ENCODE data around the gene ARMCX4.
"Not testable (repeated sequence)": the region's sequence is repeated elsewhere in the genome, so short reads cannot be mapped to it uniquely, and the experiment has no call there.

Gene ARMCX4

GRCh38 chrX:101485212-101485949 is at the start of gene ARMCX4:
ARMCX4 (plus strand) TSS chrX:101485456; CDS start chrX:101488590, 3,134 bp downstream.
- DNase-seq: peak; percentile 41 to 53

GRCh38 chrX:101442085-101442484 is 43.2 kb upstream of the ARMCX4 start:
- no peak for DNase-seq

GRCh38 chrX:101449279-101449678 is 36.0 kb upstream of the ARMCX4 start:
- no peak for DNase-seq

- no peak for DNase-seq
Observed at GRCh38 chrX:101450085-101450484, 35.2 kb upstream of the ARMCX4 start.

GRCh38 chrX:101450961-101451360 is 34.3 kb upstream of the ARMCX4 start:
- DNase-seq: no peak

- no peak for DNase-seq
Observed at GRCh38 chrX:101452056-101452455, 33.2 kb upstream of the ARMCX4 start.

- DNase-seq: no peak
Observed at GRCh38 chrX:101460669-101461068, 24.6 kb upstream of the ARMCX4 start.

GRCh38 chrX:101462892-101463291 is 22.4 kb upstream of the ARMCX4 start:
- DNase-seq: no peak

- no peak for DNase-seq
Observed at GRCh38 chrX:101478366-101478765, 6.9 kb upstream of the ARMCX4 start.

GRCh38 chrX:101482296-101482695 is 3.0 kb upstream of the ARMCX4 start:
- DNase-seq: no peak

GRCh38 chrX:101483705-101484104 is 1.6 kb upstream of the ARMCX4 start:
- no peak for DNase-seq

- no peak for DNase-seq
Observed at GRCh38 chrX:101484135-101484534, 1.1 kb upstream of the ARMCX4 start.

- no peak for DNase-seq
Observed at GRCh38 chrX:101488796-101489195, 3.5 kb downstream of the ARMCX4 start.

- no peak for DNase-seq
Observed at GRCh38 chrX:101491943-101492342, 6.7 kb downstream of the ARMCX4 start.

GRCh38 chrX:101493225-101493624 is 8.0 kb downstream of the ARMCX4 start:
- DNase-seq: no peak

GRCh38 chrX:101502929-101503328 is 17.7 kb downstream of the ARMCX4 start:
- DNase-seq: not testable (repeated sequence)

- no peak for DNase-seq
Observed at GRCh38 chrX:101507372-101507771, 22.1 kb downstream of the ARMCX4 start.

- no peak for DNase-seq
Observed at GRCh38 chrX:101507986-101508385, 22.7 kb downstream of the ARMCX4 start.

- no peak for DNase-seq
Observed at GRCh38 chrX:101530944-101531343, 45.7 kb downstream of the ARMCX4 start.
